PC-9 (cell line): ENCODE results near the gene MORN3. TPM values are rescaled to one million over a fixed set of nuclear protein-coding genes. Genes with fewer than 3 reads are reported as not detected.
"Not testable (repeated sequence)": the region's sequence is repeated elsewhere in the genome, so short reads cannot be mapped to it uniquely, and the experiment has no call there.

Experiments
- BruUV-seq: library from RNA; stranded (reverse); fragments of 400-500 nt; replicated peaks from 2 replicates; lab custom pipeline; 2021; lab: Mats Ljungman, UMichigan
- CTCF ChIA-PET: fragments of 300-600 bp; sonication (Branson Sonifier 250); formaldehyde crosslinking; loops from one replicate; lab custom pipeline; 2022; ENCODE audit warnings: antibody characterized with exemption; lab: Charles Lee
- POLR2A ChIA-PET: fragments of 300-600 bp; sonication (Branson Sonifier 250); formaldehyde crosslinking; loops from one replicate; lab custom pipeline; 2022; ENCODE audit warnings: antibody characterized with exemption; ENCODE audit not compliant: unreplicated experiment; lab: Charles Lee
- DNase-seq, 2 experiments: peaks; one replicate each; pipeline versions ENCODE4 v3.0.0 to v3.0.0-alpha.2; 2015 to 2022; ENCODE audit warnings: mixed read lengths in 1 of 2
- H2AFZ ChIP-seq: fragments of 200-600 bp; sonication (generic); 2 replicates; pipeline ENCODE4 v1.8.1; 2017; ENCODE audit warnings: antibody characterized with exemption
- H3F3A ChIP-seq: fragments of 200-600 bp; sonication (generic); 2 replicates; pipeline ENCODE4 v1.8.1; 2017; ENCODE audit warnings: antibody characterized with exemption, mild to moderate bottlenecking, low read depth; ENCODE audit not compliant: insufficient read depth
- H3K27ac ChIP-seq: fragments of 200-600 bp; sonication (generic); 2 replicates; pipeline ENCODE4 v1.6.1; 2016; ENCODE audit warnings: mixed run types
- H3K27me3 ChIP-seq: fragments of 200-600 bp; sonication (generic); 2 replicates; pipeline ENCODE4 v1.6.1; 2016; ENCODE audit warnings: low read depth, mixed run types; ENCODE audit not compliant: insufficient read depth
- H3K36me3 ChIP-seq: fragments of 200-600 bp; sonication (generic); 2 replicates; pipeline ENCODE4 v1.6.1; 2016; ENCODE audit warnings: low read depth, mixed run types
- H3K4me1 ChIP-seq: fragments of 200-600 bp; sonication (generic); replicated peaks from 2 replicates; pipeline ENCODE4 v1.6.1; 2016; ENCODE audit warnings: mixed run types; ENCODE audit not compliant: insufficient read depth
- H3K4me2 ChIP-seq: fragments of 200-600 bp; sonication (generic); 2 replicates; pipeline ENCODE4 v1.6.1; 2017; ENCODE audit warnings: mixed run types
- H3K4me3 ChIP-seq: fragments of 200-600 bp; sonication (generic); 2 replicates; pipeline ENCODE4 v1.6.1; 2016; ENCODE audit warnings: mixed run types
- H3K79me2 ChIP-seq: fragments of 200-600 bp; sonication (generic); 2 replicates; pipeline ENCODE4 v1.6.1; 2017; ENCODE audit warnings: low read depth, mixed run types
- H3K9me2 ChIP-seq: fragments of 200-600 bp; sonication (generic); 2 replicates; pipeline ENCODE4 v1.8.1; 2017; ENCODE audit warnings: mild to moderate bottlenecking; ENCODE audit not compliant: insufficient read depth
- H3K9me3 ChIP-seq: fragments of 200-600 bp; sonication (generic); 2 replicates; pipeline ENCODE4 v1.8.1; 2016; ENCODE audit warnings: low read depth; ENCODE audit not compliant: insufficient read depth
- H4K20me1 ChIP-seq: fragments of 200-600 bp; sonication (generic); 2 replicates; pipeline ENCODE4 v1.8.1; 2017; ENCODE audit not compliant: insufficient read depth
- CTCF ChIP-seq: fragments of 200-600 bp; sonication (generic); conservative IDR thresholded peaks from 2 replicates; pipeline ENCODE4 v1.6.1; 2017; ENCODE audit warnings: mixed run types, antibody characterized with exemption, mild to moderate bottlenecking, moderate library complexity
- EZH2 ChIP-seq: fragments of 200-600 bp; sonication (generic); IDR thresholded peaks from 2 replicates; pipeline ENCODE4 v1.8.0; 2017; ENCODE audit warnings: antibody characterized with exemption, low read depth
- intact Hi-C: fragments of 100-400 bp; cut with micrococcal nuclease; formaldehyde crosslinking; loops from one replicate; pipeline ENCODE4 v1.10.0; 2022; ENCODE audit not compliant: unreplicated experiment
- total RNA-seq: library from RNA; stranded (reverse); gene quantifications from 2 replicates; pipeline ENCODE4 v1.2.3, GENCODE V29; 2021

The MORN3 gene
- total RNA-seq, 1 experiment from 2014 or later = 1.8 TPM

- BruUV-seq = no TSS peak
- peaks cover 35% of the 10 kb centered on the region for H3K4me1 ChIP-seq
- H3K36me3 ChIP-seq = no peaks in the 10 kb centered on the region
- H3K79me2 ChIP-seq = peaks cover 36% of the 10 kb centered on the region
- TF ChIP-seq CTCF = no peak
- no peak for TF ChIP-seq EZH2
- H3F3A ChIP-seq = peaks cover 18% of the 10 kb centered on the region
- no peak for DNase-seq
- no peaks in the 10 kb centered on the region for H3K27me3 ChIP-seq
- ChIA-PET POLR2A (no interaction called here), CTCF (interaction anchor here (0.6 to 0.7 kb wide), 3 partner anchors 54 to 76 kb away, joined by 3 to 6 read pairs (median 4); no protein-coding TSS in a partner anchor)
- no peak overlapping the region for H3K4me2 ChIP-seq
- H3K27ac ChIP-seq = no peak overlapping the region
- intact Hi-C loops = no loop called here
- no peaks in the 10 kb centered on the region for H3K9me2 ChIP-seq
- H3K4me3 ChIP-seq = no peak overlapping the region
- no peaks in the 10 kb centered on the region for H4K20me1 ChIP-seq
- no peaks in the 10 kb centered on the region for H3K9me3 ChIP-seq
- H2AFZ ChIP-seq = no peak overlapping the region
These were observed 46.5 kb upstream of the MORN3 start for GRCh38 chr12:121715862-121716435.

- H3K27ac ChIP-seq, H3K9me2 ChIP-seq, H4K20me1 ChIP-seq, H3K36me3 ChIP-seq, H2AFZ ChIP-seq, DNase-seq, intact Hi-C loops, H3K4me2 ChIP-seq, CTCF ChIA-PET, H3K4me3 ChIP-seq, H3K9me3 ChIP-seq, POLR2A ChIA-PET, H3K27me3 ChIP-seq, BruUV-seq: not testable (repeated sequence)
- peaks cover 36% of the 10 kb centered on the region for H3K79me2 ChIP-seq
- H3F3A ChIP-seq = peaks cover 23% of the 10 kb centered on the region
- peaks cover 35% of the 10 kb centered on the region for H3K4me1 ChIP-seq
These were observed 45.6 kb upstream of the MORN3 start for GRCh38 chr12:121715055-121715454.

- TF ChIP-seq CTCF (no peak), EZH2 (no peak)
- H3K4me1 ChIP-seq = peaks cover 35% of the 10 kb centered on the region
- no peaks in the 10 kb centered on the region for H3K36me3 ChIP-seq
- H3K79me2 ChIP-seq = peaks cover 31% of the 10 kb centered on the region
- peaks cover 33% of the 10 kb centered on the region for H3F3A ChIP-seq
- H3K4me2 ChIP-seq = peak overlapping the region; percentile 89
- no peaks in the 10 kb centered on the region for H3K9me3 ChIP-seq
- TSS peak; percentile 26 for BruUV-seq
- no peak overlapping the region for H2AFZ ChIP-seq
- DNase-seq = no peak
- H3K27me3 ChIP-seq = no peaks in the 10 kb centered on the region
- no peak overlapping the region for H3K27ac ChIP-seq
- ChIA-PET CTCF (no interaction called here), POLR2A (no interaction called here)
- H4K20me1 ChIP-seq = no peaks in the 10 kb centered on the region
- H3K4me3 ChIP-seq = peak overlapping the region; percentile 77; the same call in 1 of the 2 replicates
- H3K9me2 ChIP-seq = no peaks in the 10 kb centered on the region
- intact Hi-C loops = loop anchor here (5.0 kb wide), 2 partner anchors 59 to 79 kb away; partner anchors contain the start of gene RHOF
These were observed 44.3 kb upstream of the MORN3 start for GRCh38 chr12:121713793-121714192.
